ENCODE measurements around the gene FCRL3. TPM values are rescaled to one million over a fixed set of nuclear protein-coding genes. Genes with fewer than 3 reads are reported as not detected.

The FCRL3 gene
- total RNA-seq, 3 donors from 2014 or later (not counting 1 experiment from before 2014, with no cell fraction given), result 69.8 to 117 (median 83.8) TPM

GRCh38 chr1:157724537-157725220 is 24.1 kb upstream of the FCRL3 start:
- H3K9me3 Mint-ChIP-seq, result peaks cover 2 to 7% of the 10 kb centered on the region in 2 donors
- H3K36me3 Mint-ChIP-seq, result no peaks in the 10 kb centered on the region
- H3K4me3 Mint-ChIP-seq, result peak overlapping the region; percentile 68
- peak overlapping the region; percentile 84 to 92 for H3K27ac Mint-ChIP-seq
- Histone ChIP-seq H3K27me3 (ENCODE audit: control insufficient read depth, insufficient read depth, low read length) (no peaks in the 10 kb centered on the region), H3K36me3 (ENCODE audit: control insufficient read depth, insufficient read depth, low read length) (no peaks in the 10 kb centered on the region), H3K4me1 (ENCODE audit: control insufficient read depth, insufficient read depth, low read length) (peaks cover 42% of the 10 kb centered on the region), H3K27ac (ENCODE audit: low read length) (peak overlapping the region; percentile 71), H3K9me3 (ENCODE audit: control insufficient read depth, insufficient read depth, low read length) (peaks cover 10% of the 10 kb centered on the region), H3K4me3 (ENCODE audit: low read length) (no peak overlapping the region)
- 90% methylated on average over 2 of the region's 2 CpGs for WGBS (ENCODE audit: insufficient coverage)
- intact Hi-C loops (cut with micrococcal nuclease), result loop anchor here (10.0 kb wide), 2 partner anchors 50 to 1210 kb away; partner anchors contain the start of genes FCRL2 and PYHIN1
- TF ChIP-seq, protein P1, sequence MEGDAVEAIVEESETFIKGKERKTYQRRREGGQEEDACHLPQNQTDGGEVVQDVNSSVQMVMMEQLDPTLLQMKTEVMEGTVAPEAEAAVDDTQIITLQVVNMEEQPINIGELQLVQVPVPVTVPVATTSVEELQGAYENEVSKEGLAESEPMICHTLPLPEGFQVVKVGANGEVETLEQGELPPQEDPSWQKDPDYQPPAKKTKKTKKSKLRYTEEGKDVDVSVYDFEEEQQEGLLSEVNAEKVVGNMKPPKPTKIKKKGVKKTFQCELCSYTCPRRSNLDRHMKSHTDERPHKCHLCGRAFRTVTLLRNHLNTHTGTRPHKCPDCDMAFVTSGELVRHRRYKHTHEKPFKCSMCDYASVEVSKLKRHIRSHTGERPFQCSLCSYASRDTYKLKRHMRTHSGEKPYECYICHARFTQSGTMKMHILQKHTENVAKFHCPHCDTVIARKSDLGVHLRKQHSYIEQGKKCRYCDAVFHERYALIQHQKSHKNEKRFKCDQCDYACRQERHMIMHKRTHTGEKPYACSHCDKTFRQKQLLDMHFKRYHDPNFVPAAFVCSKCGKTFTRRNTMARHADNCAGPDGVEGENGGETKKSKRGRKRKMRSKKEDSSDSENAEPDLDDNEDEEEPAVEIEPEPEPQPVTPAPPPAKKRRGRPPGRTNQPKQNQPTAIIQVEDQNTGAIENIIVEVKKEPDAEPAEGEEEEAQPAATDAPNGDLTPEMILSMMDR (IDR thresholded peaks at IDR 0.05), result no peak
- DNase-seq (no peak), ATAC-seq (peak; percentile 32 to 56 (median 50))
- H3K27me3 Mint-ChIP-seq (ENCODE audit: low read depth in 2 of 2), result no peaks in the 10 kb centered on the region
- H3K4me1 Mint-ChIP-seq, result peaks cover 80% of the 10 kb centered on the region in 2 donors

DNA sequence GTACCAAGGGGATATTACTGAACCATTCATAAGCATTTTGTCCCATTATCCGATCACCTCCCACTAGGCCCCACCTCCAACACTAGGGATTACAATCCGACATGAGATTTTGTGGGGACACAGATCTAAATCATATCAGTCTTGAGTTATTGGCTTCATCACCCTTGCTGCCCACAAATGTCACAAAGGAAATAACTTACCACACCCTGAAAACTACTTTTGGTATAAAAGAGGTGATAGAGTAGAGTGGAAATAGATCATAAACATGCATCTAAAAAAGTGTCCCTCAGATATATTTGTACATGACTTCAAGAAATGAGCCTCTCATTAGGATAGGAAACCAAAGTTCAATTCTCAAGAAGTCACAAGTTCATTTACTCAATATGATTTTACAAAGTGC is 22.6 kb upstream of the FCRL3 start:
- WGBS (ENCODE audit: insufficient coverage), result 22% methylated on average over 2 of the region's 2 CpGs
- peak in 1 of 2 donors; percentile 45 for DNase-seq
- peaks cover 42% of the 10 kb centered on the region for H3K4me1 ChIP-seq (ENCODE audit: control insufficient read depth, insufficient read depth, low read length)

DNA sequence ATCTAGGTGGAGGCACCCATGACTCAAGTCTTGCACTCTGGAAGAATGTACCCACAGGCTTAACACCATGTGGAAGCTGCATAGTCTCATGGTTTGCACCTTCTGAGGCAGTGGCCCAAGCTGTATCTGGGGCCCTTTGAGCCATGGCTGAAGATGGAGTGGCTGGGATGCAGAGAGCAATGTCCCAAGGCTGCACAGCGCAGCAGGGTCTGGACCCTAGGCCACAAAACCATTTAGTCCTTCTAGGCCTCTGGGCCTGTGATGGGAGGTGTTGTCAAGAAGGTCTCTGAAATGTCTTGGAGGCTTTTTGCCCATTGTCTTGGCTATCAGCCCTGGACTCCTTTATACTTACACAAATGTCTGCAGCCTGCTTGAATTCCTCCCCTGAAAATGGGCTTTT is 21.4 kb upstream of the FCRL3 start:
- Histone ChIP-seq H3K4me1 (ENCODE audit: control insufficient read depth, insufficient read depth, low read length) (peaks cover 42% of the 10 kb centered on the region), H3K36me3 (ENCODE audit: control insufficient read depth, insufficient read depth, low read length) (no peaks in the 10 kb centered on the region), H3K27me3 (ENCODE audit: control insufficient read depth, insufficient read depth, low read length) (no peaks in the 10 kb centered on the region), H3K9me3 (ENCODE audit: control insufficient read depth, insufficient read depth, low read length) (peaks cover 10% of the 10 kb centered on the region), H3K27ac (ENCODE audit: low read length) (peak overlapping the region; percentile 71), H3K4me3 (ENCODE audit: low read length) (no peak overlapping the region)
- ATAC-seq (no peak), DNase-seq (no peak)
- no peaks in the 10 kb centered on the region for H3K27me3 Mint-ChIP-seq (ENCODE audit: low read depth in 2 of 2)
- peaks cover 62 to 70% of the 10 kb centered on the region in 2 donors for H3K4me1 Mint-ChIP-seq
- no peaks in the 10 kb centered on the region for H3K36me3 Mint-ChIP-seq
- intact Hi-C loops (cut with micrococcal nuclease), result loop anchor here (10.0 kb wide), 2 partner anchors 53 to 1213 kb away; partner anchors contain the start of genes FCRL2 and PYHIN1
- peaks cover 2 to 7% of the 10 kb centered on the region in 2 donors for H3K9me3 Mint-ChIP-seq
- 100% methylated on average over 1 of the region's 1 CpG for WGBS (ENCODE audit: insufficient coverage)
- TF ChIP-seq, protein P1 (IDR thresholded peaks at IDR 0.05), result no peak
- peak overlapping the region; percentile 84 to 92 for H3K27ac Mint-ChIP-seq
- peak overlapping the region; percentile 70 for H3K4me3 Mint-ChIP-seq

More for the DNA sequence above, 22.6 kb upstream of the FCRL3 start:
- Histone ChIP-seq H3K27ac (ENCODE audit: low read length) (peak overlapping the region; percentile 71), H3K36me3 (ENCODE audit: control insufficient read depth, insufficient read depth, low read length) (no peaks in the 10 kb centered on the region), H3K9me3 (ENCODE audit: control insufficient read depth, insufficient read depth, low read length) (peaks cover 10% of the 10 kb centered on the region), H3K4me3 (ENCODE audit: low read length) (no peak overlapping the region), H3K27me3 (ENCODE audit: control insufficient read depth, insufficient read depth, low read length) (no peaks in the 10 kb centered on the region)
- Mint-ChIP-seq H3K4me1 (peaks cover 73 to 77% of the 10 kb centered on the region in 2 donors), H3K36me3 (no peaks in the 10 kb centered on the region), H3K9me3 (peaks cover 2 to 7% of the 10 kb centered on the region in 2 donors), H3K27me3 (ENCODE audit: low read depth in 2 of 2) (no peaks in the 10 kb centered on the region), H3K4me3 (peak overlapping the region; percentile 70), H3K27ac (peak overlapping the region; percentile 84 to 92)
- intact Hi-C loops (cut with micrococcal nuclease), result loop anchor here (1.0 to 10.0 kb wide), 3 partner anchors 22 to 1212 kb away; partner anchors contain the start of genes FCRL2 and PYHIN1
- ATAC-seq, result peak; percentile 64 to 83 (median 78)
- TF ChIP-seq, protein P1 (IDR thresholded peaks at IDR 0.05), result no peak

All from natural killer cell (primary cell).